ENCODE data around the gene ZNF3.

Gene ZNF3

GRCh38 chr7:100107890-100108289 is 26.4 kb upstream of the ZNF3 start:
- DNase-seq: no peak

GRCh38 chr7:100107125-100107737 is 25.7 kb upstream of the ZNF3 start:
- DNase-seq: no peak

GRCh38 chr7:100106633-100107032 is 25.1 kb upstream of the ZNF3 start:
- DNase-seq: no peak

GRCh38 chr7:100105534-100105933 is 24.0 kb upstream of the ZNF3 start:
- DNase-seq: no peak

GRCh38 chr7:100102950-100103840 is 21.7 kb upstream of the ZNF3 start:
- DNase-seq: no peak

GRCh38 chr7:100101016-100101862 is 19.7 kb upstream of the ZNF3 start, which contains the start of the genes AP4M1 and MCM7:
Gene AP4M1, plus strand, starts transcription at chr7:100101643. Its CDS starts 72 bp downstream, at chr7:100101715.
Gene MCM7, minus strand, starts transcription at chr7:100101397. Its CDS starts 103 bp downstream, at chr7:100101294.
- peak; percentile 94 for DNase-seq

- peak; percentile 92 for DNase-seq
Measured at GRCh38 chr7:100100420-100101015, 19.0 kb upstream of the ZNF3 start.

GRCh38 chr7:100099452-100099851 is 17.9 kb upstream of the ZNF3 start:
- DNase-seq: no peak

GRCh38 chr7:100098913-100099312 is 17.4 kb upstream of the ZNF3 start:
- DNase-seq: no peak

- DNase-seq: no peak
Measured at GRCh38 chr7:100095704-100096103, 14.2 kb upstream of the ZNF3 start.

- no peak for DNase-seq
Measured at GRCh38 chr7:100095289-100095688, 13.8 kb upstream of the ZNF3 start.

- no peak for DNase-seq
Measured at GRCh38 chr7:100093925-100094486, 12.5 kb upstream of the ZNF3 start.

GRCh38 chr7:100093498-100093897 is 12.0 kb upstream of the ZNF3 start:
- DNase-seq: no peak

- no peak for DNase-seq
Measured at GRCh38 chr7:100093054-100093453, 11.5 kb upstream of the ZNF3 start.

GRCh38 chr7:100091411-100092181 is 10.1 kb upstream of the ZNF3 start:
- no peak for DNase-seq

- no peak for DNase-seq
Measured at GRCh38 chr7:100090527-100091410, 9.2 kb upstream of the ZNF3 start.

- no peak for DNase-seq
Measured at GRCh38 chr7:100089458-100090196, 8.1 kb upstream of the ZNF3 start.

- peak; percentile 24 for DNase-seq
Measured at GRCh38 chr7:100088621-100089457, 7.3 kb upstream of the ZNF3 start, which contains the start of gene COPS6. Gene COPS6, plus strand, starts transcription at chr7:100088969. Its CDS starts 22 bp downstream, at chr7:100088991.
